ENCODE results near the gene FGFBP1.

Gene FGFBP1

DNA sequence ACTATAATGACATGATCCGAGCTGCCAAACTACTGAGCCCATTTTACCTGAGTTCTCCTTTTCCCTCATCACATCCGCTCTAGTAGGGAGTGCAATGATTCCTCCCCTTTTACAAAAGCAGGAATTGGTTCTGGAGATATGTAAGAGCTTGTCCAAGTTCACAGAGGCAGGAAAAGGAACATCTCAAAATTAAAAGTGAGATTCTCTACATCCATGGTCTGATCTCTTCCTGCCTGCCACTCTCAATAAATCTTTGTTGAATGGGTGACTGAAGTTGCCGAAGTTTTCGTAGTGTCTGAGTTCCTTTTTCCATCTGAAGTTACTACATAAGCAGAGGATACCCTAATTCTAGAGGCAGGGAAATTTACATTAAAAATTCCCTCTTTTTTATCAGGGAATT, at the start of gene FGFBP1:
TSS of gene FGFBP1 (minus strand) at position 101 of the 400 bp plus-strand sequence. CDS start 2,108 bp downstream, outside the sequence.
- DNase-seq (ENCODE audit: low spot score), result no peak

DNA sequence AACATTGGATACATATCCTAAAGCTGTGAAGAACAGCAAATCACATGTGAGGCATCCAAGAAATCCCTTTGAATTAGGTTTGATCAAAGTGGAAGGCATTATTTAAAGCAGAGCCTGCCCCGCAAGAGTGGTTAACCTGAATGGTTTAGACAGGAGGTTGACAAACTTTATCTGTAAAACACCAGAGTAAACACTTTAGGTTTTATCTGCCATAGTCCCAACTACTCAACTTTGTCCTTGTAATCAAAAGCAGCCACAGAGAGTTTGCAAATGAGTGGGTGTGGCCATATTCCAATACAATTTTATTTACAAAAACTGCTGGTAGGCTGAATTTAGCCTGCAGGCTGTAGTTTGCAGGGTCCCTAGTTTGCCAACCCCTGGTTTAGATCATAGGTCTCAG, 49.7 kb upstream of the FGFBP1 start:
- DNase-seq (ENCODE audit: low spot score), result no peak

DNA sequence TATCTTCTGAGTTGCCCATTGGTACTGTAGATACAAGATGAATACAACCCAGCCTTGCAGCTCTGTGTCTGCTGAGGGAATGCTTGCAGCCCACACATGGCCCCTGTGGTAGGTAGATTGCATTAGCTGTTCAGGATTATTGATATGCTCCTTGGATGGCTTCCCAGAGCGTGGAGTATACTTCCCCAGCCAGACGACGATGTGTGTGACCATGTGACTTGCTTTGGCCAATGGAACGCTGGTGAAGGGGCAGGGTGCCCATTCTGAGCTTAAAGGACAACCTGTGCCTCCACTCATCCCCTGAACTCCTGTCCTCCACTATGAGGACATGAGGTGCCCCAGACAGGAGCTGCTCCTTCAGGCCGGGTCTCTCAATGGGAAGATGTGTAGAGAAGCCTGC, 48.4 kb upstream of the FGFBP1 start:
- DNase-seq (ENCODE audit: low spot score), result no peak

DNA sequence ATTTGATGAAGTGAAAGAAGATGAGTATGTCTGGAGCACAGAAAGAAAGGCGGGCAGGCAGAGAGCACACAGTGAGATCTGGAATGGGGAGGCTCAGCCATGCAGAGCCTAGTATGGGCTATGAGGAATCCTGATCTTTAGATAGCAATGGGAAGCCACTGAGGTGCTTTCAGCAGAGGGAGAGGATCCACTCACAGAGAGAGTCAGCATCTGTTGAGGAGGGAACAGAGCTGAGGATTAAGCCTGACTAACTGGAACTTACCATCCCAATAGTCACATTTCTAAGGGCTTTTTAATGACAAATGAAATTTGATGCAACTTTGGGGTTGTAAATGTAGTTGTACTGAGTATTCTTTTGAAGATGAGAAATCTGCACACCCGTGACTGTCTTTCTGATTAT, 45.1 kb upstream of the FGFBP1 start:
- no peak for DNase-seq (ENCODE audit: low spot score)

DNA sequence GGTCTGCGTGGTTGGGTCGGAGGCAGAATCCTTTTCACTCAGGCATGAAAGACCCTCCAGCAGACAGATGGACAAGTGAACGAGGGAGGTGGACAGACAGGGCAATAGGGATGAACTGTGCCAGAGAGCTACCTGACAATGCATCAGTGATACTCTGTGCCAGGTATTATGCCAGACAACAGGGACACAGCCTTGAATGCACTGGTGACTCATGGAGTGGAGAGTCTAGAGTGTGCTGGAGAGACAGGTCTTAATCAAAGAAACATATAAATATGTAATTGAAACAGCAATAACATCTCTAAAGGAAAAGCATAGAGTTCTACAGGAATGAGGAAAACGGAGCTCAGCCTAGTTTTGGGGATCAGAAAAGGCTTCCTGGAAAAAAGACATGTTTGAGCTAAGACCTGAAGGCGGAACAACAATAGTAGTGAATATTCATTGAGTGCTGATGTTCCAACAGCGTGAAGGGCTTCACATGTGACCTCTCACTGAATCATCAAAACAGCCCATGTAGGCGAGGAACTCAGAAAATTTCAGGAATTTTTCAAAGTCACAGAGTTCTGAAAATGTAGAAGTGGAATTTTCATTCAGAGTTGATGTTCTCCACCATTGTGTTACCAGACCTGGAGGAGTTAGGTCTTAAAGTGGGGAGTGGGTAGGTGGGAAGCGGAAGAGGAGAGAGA, 44.4 kb upstream of the FGFBP1 start:
- no peak for DNase-seq (ENCODE audit: low spot score)

DNA sequence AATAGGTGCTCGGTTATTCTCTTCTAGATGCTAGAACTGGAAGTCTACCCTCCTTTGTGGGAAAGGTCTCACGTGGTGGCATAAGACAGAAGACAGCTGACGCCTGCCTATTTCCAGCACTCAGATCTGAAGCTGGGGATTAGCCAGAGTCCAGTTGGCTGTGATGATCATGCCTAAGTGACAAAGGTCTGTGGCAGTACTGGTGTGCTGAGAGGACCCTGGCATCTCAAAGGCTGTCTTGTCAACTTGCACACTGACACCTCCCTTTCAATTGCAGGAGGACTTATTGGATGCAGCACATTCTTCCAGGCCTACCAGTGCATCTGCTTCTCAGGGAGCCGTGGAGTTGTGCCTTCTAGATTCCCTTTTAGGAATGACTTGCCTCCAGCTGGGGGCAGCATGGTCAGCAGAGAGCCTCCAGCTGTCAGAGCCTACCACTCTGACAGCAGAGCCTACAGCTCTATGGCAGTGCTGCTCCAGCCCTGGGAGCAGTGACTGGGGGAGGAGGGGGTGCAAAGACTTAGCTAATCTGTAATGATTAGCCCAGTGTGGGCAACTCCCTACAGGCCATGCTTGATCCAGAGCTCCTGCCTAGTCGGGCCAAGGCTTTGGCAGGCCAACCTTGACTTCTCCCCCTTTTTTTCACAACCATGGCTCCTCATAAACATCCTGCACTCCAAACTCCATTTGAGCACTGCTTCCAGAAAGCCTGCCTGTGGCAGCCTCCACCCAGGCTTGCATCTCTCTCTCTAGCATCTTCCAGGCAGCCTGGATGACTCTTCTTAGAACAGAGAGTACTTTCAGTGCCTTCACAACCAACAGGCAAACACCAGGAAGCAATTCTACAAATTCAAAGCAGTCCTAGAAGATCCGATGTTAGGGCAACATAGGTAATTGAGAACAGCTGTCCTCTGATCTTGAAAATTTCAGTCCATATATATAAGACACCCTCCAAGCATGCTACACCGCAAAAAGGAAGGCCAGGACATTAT, 38.2 kb upstream of the FGFBP1 start:
- peak; percentile 36 for DNase-seq (ENCODE audit: low spot score)

DNA sequence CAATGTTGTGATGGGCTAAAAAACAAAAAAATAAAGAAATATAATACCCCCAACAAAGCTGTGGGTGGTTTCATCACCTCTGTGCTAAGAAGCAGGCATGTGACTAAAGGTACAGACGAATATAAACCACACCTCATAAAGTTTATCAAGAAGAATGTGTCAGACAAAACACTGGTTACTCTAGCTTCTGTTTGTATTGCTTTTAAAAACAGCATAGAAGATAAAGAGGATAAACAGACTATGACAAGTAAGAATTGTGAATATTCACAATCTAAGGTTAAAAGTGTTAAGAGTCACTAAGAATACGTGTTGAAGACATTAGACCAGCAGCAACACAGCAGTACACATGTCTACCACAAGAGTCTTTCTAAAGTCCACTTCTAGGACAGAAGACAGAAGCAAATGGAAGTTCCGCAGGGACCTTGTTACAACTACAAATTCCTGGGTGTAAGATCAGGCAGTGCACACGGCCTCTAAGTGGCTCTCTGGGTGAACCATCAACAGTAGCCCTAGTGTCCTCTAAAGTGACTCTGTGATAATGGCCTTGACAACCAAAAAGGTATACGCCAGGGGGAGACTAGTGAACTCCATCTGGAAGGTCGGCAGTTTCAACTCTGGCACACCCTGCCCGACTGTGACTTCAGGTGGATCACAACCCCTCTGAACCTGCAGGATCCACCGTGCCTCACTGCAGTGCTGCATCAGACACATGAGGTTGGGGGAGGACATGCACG, 32.7 kb upstream of the FGFBP1 start:
- DNase-seq (ENCODE audit: low spot score), result no peak

DNA sequence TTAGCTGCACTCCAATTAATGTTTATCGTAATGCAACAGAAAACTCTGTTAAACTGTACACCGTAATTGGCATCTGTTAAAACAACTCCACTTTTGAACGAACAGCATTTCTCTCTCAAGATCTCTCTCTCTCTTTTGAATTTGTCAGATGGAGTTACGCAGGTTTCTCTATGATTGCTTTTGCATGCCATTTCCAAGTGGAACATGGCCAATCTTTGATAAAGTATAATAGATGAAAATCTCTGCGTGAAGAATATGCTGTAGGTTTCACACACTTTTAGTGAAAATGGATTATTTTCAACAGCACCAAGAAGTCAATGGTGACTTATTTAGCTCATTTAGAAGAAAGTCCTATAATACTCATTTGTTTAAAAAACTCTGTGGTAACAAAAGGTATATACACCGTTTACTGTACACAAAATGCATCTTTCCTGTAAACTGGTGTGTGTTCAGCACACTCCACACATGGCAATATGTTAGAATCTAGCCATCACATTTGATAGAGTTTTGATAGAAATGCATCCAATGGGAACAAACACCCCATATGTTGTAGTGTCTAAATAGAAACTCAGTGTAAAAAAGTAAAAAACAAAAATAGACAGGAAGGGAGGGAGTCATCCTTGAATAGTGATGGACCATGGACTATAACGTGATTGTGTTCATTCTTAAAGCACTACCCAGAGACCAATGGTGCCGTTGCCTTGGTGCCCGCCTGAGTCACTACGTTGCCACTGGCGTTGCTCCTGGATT, 30.2 kb upstream of the FGFBP1 start:
- no peak for DNase-seq (ENCODE audit: low spot score)

DNA sequence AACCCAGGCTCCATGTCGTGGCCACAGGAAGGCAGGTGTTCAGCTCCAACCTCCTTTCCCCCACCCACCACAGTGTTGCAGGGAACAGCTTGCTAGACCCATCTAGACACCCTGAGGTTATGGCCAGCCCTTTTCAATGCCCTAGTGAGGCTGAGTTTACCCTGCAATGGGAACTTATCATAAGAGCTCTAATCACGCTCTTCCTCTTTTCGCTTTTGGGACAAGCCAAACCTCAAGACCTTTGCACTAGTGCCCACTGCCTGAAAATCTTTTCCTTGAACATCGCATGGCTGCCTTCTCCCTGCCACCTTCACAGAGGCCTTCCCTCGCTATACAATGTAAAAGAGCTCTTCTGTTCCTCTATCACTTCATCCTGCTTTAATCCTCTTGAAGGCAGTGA, 26.8 kb upstream of the FGFBP1 start:
- DNase-seq (ENCODE audit: low spot score), result no peak

DNA sequence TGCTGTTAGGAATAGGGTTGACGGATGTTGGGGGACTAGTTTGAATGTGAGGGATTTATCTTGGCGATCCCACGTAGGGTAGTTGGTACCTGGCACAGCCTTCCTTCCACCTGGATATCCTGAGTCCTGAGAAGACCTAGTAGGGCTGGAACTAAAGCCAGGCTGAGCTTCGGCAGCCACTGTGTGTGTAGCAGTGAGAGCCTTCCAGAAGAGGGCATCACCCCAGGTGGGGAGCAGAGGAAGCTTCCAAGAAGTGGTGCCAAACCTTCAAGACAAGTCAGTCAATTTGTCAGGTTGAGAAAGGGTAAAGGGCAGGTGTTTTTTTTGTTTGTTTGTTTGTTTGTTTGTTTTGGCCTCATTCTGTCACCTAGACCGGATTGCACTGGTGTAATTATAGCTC, 25.6 kb upstream of the FGFBP1 start:
- DNase-seq (ENCODE audit: low spot score), result peak; percentile 57

DNA sequence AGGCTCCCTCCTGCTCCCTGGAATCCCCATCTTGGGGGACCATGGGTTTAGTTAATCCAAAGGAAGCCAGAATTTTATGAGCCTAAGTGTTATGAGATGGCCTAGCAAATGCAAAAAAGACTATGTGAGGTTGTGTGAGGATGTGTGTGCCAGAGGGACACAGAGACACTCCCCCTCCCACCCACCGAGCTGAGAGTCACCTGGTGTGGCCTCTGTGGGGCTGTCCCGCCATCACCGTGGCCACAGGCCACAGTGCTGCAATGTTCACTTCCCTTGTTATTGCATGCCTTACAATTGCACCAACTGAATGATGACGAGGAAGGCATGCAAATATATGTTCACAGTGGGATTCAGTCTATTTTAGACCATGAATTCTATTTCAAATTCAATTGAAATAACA, 25.0 kb upstream of the FGFBP1 start:
- DNase-seq (ENCODE audit: low spot score), result no peak

DNA sequence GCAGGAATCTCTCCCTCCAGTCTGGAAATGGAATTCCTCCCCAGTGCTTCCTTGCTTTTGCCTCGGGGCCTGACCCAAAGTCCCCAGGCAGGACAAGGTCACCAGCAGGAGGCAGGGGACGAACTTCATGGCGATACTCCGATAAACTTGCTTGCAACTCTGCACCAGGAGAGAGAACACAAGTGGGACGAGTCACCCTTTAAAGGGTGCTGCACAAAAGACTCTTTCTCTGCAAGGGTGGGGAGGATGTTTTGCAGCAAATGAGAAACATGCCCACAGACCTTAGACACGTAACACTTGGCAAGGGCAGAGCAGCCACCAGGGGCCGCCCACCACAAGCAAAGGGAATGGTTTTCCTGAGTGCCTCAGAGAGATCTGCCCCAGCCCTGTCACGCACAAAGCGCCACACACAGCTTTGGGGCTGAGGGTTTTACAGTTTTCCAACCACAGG, 24.5 kb upstream of the FGFBP1 start, which contains the start of gene FGFBP2:
TSS of gene FGFBP2 (minus strand) at position 175 of the 451 bp plus-strand sequence. CDS start at position 129, 46 bp downstream.
- DNase-seq (ENCODE audit: low spot score), result peak; percentile 82

DNA sequence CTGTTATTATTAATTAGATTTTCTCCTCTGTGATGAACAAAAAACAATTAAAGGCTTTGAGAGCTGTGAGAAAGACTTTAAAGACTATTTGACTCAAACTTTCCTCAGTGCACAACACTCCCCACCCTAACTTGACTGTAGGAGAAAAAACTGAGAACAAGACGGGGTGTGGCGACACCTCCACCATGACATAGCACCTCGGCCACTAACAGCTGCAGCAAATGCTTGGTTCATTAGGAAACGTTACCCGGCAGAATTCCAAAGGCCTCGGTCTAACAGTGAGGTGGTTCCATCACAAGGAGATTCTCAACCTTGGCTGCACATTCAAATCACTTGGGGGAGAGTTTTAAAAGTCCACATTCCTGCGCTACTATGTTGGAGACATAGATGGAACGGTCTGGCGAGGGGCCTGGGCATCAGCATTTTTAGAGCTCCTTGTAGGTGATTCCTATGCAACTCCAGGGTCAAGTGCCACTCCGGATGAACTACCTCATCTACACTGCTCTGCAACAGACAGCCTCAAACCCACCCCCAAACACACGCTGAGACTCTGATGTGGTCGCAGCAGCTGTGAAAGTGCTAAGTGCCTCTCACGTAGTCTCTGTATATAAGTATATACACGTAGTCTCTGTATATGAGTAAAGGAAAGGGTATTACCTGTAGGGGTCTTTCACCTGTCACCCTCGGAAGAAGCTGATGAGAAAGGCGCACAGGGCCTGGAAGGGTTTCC, 23.4 kb upstream of the FGFBP1 start:
- no peak for DNase-seq (ENCODE audit: low spot score)

DNA sequence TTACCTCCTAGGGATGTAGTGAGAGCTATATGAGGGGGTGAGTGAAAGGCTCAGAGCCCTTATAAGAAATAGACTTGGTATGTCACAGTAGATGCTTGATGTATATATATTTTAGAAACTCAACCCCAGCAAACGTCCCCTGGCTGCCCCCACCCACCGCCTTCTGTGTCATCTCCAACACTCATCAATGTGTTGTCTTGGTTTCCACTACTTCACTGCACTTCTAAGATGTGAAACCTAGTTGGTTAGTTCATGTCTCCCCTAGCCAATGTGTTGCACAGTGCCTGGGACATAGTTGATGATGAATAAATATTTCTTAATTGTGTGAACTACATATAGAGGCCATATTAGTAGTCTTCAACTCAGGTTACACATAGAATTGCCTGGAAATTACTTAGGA, 20.0 kb upstream of the FGFBP1 start:
- DNase-seq (ENCODE audit: low spot score), result no peak

DNA sequence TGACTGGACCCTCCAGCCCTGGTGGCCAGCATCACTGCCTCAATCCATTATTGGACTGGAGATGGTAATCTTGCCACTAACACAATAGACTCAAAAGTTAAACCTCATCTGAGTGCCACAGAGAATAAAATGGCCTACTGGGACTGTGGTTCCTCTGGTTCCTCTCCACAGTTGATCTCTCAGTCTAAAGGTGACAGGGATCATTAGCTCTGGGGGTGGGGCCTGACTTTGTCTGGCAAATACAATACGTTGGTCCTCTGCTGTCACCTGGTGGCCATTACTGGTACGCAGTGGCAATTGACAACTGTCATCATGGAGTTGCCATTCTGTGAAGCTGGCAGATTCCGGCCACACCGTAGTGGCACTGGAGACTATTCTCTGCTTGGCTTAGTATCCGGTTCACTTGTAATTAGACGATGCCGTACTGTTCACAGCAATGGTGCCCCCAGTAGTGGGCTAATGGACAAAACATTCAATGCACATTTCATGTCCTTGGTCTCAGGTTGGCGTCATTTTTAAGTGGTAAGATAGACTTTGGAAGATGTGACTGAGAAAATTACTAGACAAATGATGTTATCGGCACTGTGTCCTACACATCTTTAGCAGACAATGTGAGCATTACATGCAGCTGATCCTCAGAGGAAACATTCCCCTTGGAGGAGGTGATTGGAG, 17.8 kb upstream of the FGFBP1 start:
- DNase-seq (ENCODE audit: low spot score), result peak; percentile 82

DNA sequence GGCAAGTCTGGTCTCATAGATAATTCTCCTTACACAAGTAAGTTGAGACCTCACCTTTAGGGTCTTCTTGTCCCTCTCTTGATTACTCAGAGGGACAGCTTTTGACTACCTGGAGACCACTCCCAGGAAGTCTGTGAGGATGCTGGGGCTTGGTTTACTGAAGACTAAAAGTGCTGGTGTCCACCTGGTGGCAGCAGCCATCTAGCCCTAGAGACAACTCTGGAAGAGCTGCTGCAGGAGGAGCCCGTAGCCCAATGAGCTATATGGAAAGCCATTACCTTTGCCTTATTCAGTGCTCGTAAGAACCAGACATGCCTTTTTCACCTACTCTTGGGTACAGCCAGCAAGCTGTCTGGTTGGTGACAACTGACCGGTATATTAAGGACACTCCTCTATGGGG, 17.1 kb upstream of the FGFBP1 start:
- DNase-seq (ENCODE audit: low spot score), result no peak

DNA sequence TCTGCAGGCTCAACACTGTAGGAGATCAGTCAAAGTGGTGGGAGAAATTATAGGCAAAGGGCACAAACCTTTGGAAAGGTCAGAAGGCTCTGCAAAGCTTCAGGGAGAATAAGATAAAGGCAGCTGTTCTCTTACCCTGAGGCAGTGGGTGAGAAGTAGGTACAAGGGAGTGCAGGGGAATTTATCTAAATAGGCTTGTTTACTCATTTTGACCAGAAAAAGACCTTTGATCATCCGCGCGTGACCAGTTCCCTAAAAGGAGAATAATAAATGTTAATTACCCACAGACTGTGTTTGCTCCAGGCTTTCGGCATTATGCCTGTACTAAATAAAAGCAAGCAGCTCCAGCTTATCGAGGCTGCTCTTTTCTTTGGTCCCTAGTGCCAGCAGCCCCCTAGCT, 15.1 kb upstream of the FGFBP1 start:
- DNase-seq (ENCODE audit: low spot score), result no peak

DNA sequence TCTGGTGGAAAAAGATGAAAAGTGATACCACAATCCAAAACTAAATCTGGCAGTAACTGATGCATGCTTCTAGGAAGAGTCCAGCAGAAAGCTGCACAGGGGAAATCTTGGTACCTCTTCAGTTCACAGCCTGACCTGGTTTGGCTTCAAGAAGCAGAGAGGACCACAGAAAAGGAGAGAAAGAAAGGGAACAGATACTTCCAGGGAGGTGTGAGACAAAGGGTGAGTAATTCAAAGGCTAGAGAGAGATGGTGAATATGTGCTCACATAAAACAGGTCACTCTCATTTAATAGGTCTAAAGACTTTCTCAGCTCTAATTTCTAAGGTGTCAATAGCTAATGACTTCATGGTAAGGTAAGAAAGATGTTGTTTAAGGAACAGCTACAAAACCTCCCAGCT, 13.2 kb upstream of the FGFBP1 start:
- no peak for DNase-seq (ENCODE audit: low spot score)

DNA sequence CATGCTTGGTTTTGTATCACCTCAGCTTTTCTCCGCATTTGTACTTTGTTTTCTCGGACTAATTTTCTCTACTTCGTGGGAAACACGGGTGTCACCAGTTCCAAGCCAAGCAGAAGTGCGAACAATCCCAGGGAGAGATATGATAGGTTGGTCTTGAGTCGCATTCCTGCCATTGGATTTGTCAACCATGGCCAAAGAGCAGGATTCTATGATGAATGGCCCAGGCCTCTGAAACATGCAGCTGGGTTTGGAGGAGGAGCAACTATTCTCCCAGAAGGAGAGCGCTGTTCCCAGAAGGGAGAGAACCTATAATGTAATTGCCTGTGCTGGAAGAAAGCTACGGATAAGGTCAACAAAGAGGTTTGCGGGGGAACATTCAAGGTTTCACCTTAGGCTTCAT, 10.3 kb upstream of the FGFBP1 start:
- no peak for DNase-seq (ENCODE audit: low spot score)

DNA sequence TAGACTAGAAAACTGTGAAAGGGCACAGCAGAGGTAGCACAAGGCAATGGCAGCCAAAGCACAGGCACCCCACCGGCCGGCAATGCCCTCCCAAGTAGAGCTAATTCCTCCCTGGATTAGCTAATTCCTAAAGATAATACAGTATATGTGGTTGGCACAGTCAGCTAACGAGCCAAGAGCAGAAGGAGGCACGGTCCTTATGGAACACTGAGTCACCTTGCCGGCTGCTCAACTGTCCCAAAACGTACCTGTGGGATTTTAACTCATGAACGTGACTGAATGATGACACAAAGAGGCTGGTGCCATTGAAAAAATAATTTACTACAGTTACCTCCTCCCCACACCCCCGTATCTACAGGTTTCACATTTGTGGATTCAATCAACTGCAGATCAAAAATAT, 9.1 kb upstream of the FGFBP1 start:
- DNase-seq (ENCODE audit: low spot score), result no peak
